GM18909 (cell line): ENCODE measurements around the gene MGP.
A peak's percentile ranks its signal among the peaks of the same experiment; 100 is the strongest.

ENCODE experiments used
- ATAC-seq: cut with Tn5 transposase; IDR thresholded peaks from one replicate; pipeline ENCODE4 v1.9.1; 2021; ENCODE audit warnings: mild to moderate bottlenecking; ENCODE audit not compliant: unreplicated experiment, poor library complexity

Gene MGP

DNA sequence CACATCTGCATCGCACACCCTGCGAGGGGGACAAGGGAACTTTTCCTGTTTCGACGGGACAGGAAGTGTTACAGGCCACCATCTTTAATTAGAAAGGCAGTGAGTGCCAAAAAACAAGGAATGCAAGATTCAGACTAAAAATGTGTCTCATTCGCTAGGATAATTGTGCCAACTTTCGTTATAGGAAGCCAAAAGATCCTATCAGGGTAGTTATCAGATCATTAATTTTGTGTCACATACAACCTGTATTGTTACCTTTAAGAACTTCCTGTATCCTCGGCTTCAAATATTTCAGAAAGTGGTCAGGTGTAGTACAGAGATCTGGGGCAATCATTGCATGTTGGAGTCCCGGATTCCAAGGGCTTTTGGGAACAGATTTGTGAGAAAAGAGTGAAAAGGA is 19.2 kb upstream of the MGP start:
- no peak for ATAC-seq

GRCh38 chr12:14903386-14904098 is 17.9 kb upstream of the MGP start:
- ATAC-seq, result no peak

GRCh38 chr12:14902465-14902864 is 16.8 kb upstream of the MGP start:
- no peak for ATAC-seq

DNA sequence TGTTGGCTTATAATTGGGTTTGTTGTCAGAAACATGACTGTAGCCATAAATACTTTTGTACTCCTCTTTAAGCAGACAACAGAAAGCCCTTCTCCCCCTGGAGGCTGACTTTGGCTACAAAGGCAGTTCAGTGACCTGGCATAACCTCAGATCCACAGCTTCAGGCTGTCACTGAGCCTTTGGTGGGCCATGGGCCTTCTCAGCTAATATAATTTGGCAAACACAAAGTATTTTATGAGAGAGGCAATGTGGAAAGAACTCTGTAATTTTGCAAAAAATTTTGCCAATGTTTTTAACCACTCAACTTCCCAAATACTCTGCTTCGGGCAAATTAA is 15.5 kb upstream of the MGP start:
- ATAC-seq, result no peak

- no peak for ATAC-seq
Measured at GRCh38 chr12:14900521-14901227, 15.0 kb upstream of the MGP start.

GRCh38 chr12:14896521-14897169 is 11.0 kb upstream of the MGP start:
- no peak for ATAC-seq

GRCh38 chr12:14893506-14894250 is 8.0 kb upstream of the MGP start:
- ATAC-seq, result no peak

- ATAC-seq, result no peak
Measured at GRCh38 chr12:14892726-14893505, 7.3 kb upstream of the MGP start.

DNA sequence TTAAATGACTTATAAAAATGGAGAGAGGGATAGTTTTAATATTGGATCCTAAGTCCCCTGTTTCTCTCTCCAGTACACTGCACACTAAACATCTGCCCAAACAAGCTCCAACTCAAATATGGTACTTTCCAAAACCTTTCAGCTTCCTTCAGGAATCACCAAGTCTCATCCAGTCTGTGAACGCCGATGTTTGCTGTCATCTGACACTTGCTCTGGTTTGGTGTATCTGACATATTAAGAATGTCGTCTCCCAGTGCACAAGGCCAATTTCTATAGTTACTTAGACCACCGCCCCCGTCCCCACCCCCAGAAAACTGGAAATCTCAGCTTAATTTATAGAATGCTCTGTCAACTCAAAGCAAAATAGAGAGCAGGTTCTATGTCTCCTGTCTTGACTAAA is 5.0 kb upstream of the MGP start:
- no peak for ATAC-seq

DNA sequence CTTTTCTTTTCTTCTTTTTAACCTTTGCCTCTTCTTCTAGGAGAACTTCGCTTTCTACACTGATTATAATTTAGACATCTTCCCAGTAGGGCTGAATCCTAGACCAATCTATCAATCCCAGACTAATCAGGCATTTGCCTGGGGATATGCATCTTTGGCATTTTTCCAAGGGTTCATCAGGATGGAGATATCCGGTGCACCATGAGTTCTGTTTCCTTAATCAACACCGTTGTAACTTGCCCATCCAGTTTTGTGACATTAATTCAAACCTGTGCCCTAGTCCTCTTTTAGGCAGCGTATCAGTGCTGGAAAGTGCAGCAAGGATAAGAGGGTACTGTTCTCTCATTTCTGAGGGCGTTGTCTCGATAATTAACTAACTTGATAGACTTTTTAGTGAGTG is 617 bp upstream of the MGP start:
- ATAC-seq, result no peak

- ATAC-seq, result peak; percentile 96
Measured at GRCh38 chr12:14884458-14884878, 1.2 kb downstream of the MGP start.

DNA sequence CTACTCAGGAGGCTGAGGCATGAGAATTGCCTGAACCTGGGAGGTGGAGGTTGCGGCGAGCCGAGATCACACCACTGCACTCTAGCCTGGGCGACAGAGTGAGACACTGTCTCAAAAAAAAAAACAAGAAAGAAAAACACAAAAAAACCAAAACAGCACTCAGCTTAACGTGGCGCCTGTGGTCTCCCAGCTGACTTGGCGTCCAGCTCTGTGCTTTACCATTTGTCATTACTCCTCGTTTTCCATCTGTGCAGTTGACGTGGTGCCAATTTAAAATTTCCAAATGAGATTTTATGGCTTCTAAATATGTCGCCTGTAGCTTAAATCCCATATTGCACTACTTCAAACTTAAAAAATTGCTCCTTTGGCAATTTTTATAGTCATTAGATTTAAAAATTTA is 2.0 kb downstream of the MGP start:
- ATAC-seq, result no peak

GRCh38 chr12:14880890-14881453 is 4.7 kb downstream of the MGP start:
- no peak for ATAC-seq

DNA sequence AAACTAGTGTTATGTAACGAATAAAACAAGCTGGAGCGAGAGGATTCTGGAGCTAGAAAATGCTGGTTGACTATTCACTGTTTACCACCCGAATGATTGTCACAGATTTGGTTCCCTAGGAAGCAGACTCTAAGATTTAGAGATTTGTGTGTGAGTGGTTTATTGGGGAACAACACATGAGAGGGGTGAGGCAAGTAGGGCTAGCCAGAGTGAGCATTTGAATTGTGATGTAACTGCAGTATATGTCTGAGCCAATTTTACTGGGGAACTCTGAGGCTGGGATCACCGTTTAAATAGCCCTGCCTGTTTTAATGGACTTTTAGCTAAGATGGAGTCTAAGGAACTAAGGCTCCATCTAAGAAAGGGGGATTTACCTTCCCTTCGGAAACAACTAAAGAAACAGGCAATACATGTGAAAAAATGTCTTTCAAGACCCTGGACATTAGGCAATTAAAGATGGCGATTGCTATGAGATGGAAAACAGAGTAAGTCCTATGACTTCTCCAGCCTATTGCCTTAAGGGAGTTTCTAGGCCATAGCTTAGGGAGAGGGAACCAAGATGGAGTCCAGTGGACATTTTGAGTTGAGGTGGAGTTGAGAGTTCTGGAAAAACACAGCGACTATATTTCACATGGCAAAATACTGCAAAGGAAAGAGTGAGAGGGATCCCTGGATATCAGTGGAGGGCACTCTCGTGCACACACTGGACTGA is 6.3 kb downstream of the MGP start:
- ATAC-seq, result no peak

DNA sequence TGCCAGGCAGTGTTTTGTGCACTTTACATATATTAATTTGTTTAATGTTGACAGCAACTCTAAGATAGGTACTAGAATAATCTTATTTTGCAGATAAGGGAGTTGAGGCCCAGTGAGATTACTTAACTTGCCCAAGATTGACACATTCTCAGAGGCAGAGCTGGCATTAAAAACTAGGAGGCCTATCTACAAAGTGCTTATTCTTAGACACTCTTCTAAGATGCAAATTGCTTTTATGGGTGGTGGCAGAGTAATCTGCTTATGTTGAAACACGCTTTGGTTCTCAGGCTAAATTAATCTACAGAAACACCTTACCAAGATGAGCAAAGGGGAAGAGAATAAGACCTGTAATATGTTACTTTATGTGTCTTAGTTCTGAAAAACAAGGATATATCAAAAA is 7.2 kb downstream of the MGP start:
- ATAC-seq, result no peak

GRCh38 chr12:14876833-14877232 is 8.8 kb downstream of the MGP start:
- no peak for ATAC-seq

GRCh38 chr12:14874882-14875281 is 10.8 kb downstream of the MGP start:
- ATAC-seq, result no peak

DNA sequence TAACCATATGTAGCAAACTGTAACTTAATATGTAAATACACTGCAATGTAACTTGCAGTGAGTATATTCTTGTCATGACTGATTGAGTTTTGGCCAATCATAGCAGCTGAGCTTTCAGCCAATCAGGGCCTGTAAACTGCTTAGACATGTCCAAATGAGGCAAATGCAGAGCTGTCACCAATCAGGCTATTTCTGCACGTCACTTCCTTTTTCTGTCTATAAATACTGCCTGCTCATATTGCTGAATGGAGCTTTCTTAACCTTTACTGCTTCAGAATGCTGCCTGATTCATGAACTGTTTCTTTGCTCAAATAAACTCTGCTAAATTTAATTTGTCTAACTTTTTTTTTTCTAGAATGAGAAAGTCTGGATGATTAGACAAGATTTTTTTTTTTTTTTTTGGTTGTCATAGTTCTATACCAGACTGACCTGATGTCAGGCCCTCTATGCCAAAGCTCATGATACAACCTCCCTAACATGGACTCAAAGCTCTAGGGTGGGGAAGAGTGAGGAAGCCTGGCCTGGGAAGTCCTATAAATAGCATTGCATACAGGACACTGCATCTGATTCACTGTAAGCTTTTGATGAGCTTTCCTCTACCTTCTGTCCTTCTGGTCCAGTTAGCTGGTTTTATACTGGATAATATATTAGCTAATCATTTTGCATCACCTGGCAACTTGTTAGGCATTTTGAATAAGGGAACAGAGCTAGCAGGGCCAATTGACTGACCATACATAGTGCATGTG is 12.0 kb downstream of the MGP start:
- ATAC-seq, result no peak

DNA sequence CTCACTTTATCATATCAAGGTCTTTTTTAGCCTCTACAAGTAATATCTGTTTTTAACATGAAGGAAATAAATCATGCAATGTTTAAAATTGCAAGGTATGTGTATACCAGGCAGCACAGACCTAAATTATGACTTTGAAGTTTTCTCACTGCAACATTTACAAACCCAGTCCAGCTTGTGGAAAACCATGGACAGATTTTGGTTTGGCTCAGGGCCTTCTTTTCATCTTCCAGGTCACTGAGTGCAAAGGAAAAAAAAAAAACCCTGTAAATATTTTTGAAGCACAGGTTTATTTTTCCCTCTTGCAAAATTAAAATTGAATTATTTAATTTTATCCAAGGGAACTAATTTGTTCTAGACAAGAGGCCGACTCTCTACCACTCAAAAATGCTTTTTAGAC is 13.8 kb downstream of the MGP start:
- ATAC-seq, result no peak
